GM23248 (cell line): ENCODE results near the gene CCL28. TPM values are rescaled to one million over a fixed set of nuclear protein-coding genes. Genes with fewer than 3 reads are reported as not detected.
"Not testable (repeated sequence)": the region's sequence is repeated elsewhere in the genome, so short reads cannot be mapped to it uniquely, and the experiment has no call there.

Source experiments
- DNase-seq: peaks from one replicate; pipeline ENCODE4 v3.0.0-alpha.2; 2015
- H2AFZ ChIP-seq: fragments of 200-600 bp; sonication (generic); 2 replicates; pipeline ENCODE4 v1.6.1; 2016; ENCODE audit warnings: antibody characterized with exemption
- H3F3A ChIP-seq: fragments of 200-600 bp; sonication (generic); 2 replicates; pipeline ENCODE4 v1.6.1; 2016; ENCODE audit warnings: mild to moderate bottlenecking, antibody characterized with exemption, mixed run types; ENCODE audit not compliant: insufficient read depth
- H3K27ac ChIP-seq: fragments of 200-600 bp; sonication (generic); 2 replicates; pipeline ENCODE4 v1.5.1; 2016; ENCODE audit warnings: mild to moderate bottlenecking
- H3K27me3 ChIP-seq: fragments of 200-600 bp; sonication (generic); replicated peaks from 2 replicates; pipeline ENCODE4 v1.6.1; 2016; ENCODE audit warnings: mild to moderate bottlenecking; ENCODE audit not compliant: insufficient read depth
- H3K36me3 ChIP-seq: fragments of 200-600 bp; sonication (generic); 2 replicates; pipeline ENCODE4 v1.6.1; 2016; ENCODE audit warnings: low read depth, mild to moderate bottlenecking
- H3K4me1 ChIP-seq: fragments of 200-600 bp; sonication (generic); 2 replicates; pipeline ENCODE4 v1.6.1; 2016; ENCODE audit warnings: mild to moderate bottlenecking; ENCODE audit not compliant: insufficient read depth
- H3K4me2 ChIP-seq: fragments of 200-600 bp; sonication (generic); one replicate; pipeline ENCODE4 v1.6.1; 2016; ENCODE audit warnings: mild to moderate bottlenecking; ENCODE audit not compliant: unreplicated experiment
- H3K4me3 ChIP-seq: fragments of 200-600 bp; sonication (generic); 2 replicates; pipeline ENCODE4 v1.5.1; 2016; ENCODE audit warnings: mild to moderate bottlenecking
- H3K79me2 ChIP-seq: fragments of 200-600 bp; sonication (generic); 2 replicates; pipeline ENCODE4 v1.6.1; 2016; ENCODE audit warnings: mild to moderate bottlenecking; ENCODE audit not compliant: insufficient read depth
- H3K9ac ChIP-seq: fragments of 200-600 bp; sonication (generic); 2 replicates; pipeline ENCODE4 v1.6.1; 2016; ENCODE audit warnings: mild to moderate bottlenecking
- H3K9me2 ChIP-seq: fragments of 200-600 bp; sonication (generic); 2 replicates; pipeline ENCODE4 v1.6.1; 2016; ENCODE audit warnings: mixed run types, mild to moderate bottlenecking, moderate library complexity; ENCODE audit not compliant: insufficient read depth
- H3K9me3 ChIP-seq: fragments of 200-600 bp; sonication (generic); one replicate; pipeline ENCODE4 v1.6.1; 2017; ENCODE audit warnings: low read depth
- H4K20me1 ChIP-seq: fragments of 200-600 bp; sonication (generic); 2 replicates; pipeline ENCODE4 v1.6.0; 2016; ENCODE audit not compliant: insufficient read depth
- EZH2 ChIP-seq: fragments of 200-600 bp; sonication (generic); IDR thresholded peaks from 2 replicates; pipeline ENCODE4 v1.6.1; 2018; ENCODE audit warnings: antibody characterized with exemption, mild to moderate bottlenecking; ENCODE audit not compliant: insufficient read depth, poor library complexity, severe bottlenecking
- EZH2phosphoT487 ChIP-seq: fragments of 200-600 bp; sonication (generic); IDR thresholded peaks from 2 replicates; pipeline ENCODE4 v1.6.1; 2018; ENCODE audit warnings: antibody characterized with exemption, moderate library complexity, mild to moderate bottlenecking, low read depth; ENCODE audit not compliant: insufficient read depth
- WGBS, 2 experiments: methylation state at CpG; one replicate each; pipeline ENCODE4 v1.1.6; 2015 to 2017; ENCODE audit warnings: low lambda C conversion rate in 2 of 2, low coverage in 1 of 2; ENCODE audit errors: missing lambda C conversion rate in 2 of 2; 5-methylcytosine and 5-hydroxymethylcytosine counted together
- in situ Hi-C: fragments of 300-500 bp; cut with MboI; formaldehyde crosslinking; loops from 2 replicates; pipeline ENCODE4 v1.15.0; 2020
- polyA plus RNA-seq: library from polyadenylated mRNA; unstranded; fragments of >200 nt; fragmentation: Nextera tagmentation; extraction: Ambion mirVana; gene quantifications from 2 replicates; pipeline ENCODE4 v1.2.1, GENCODE V29; 2016
- total RNA-seq: library from RNA; depleted of rRNA; stranded (reverse); fragments of >200 nt; shearing (Covaris generic); gene quantifications from 2 replicates; pipeline ENCODE4 v1.2.3, GENCODE V29; 2014; rRNA removed

Gene CCL28, protein sequence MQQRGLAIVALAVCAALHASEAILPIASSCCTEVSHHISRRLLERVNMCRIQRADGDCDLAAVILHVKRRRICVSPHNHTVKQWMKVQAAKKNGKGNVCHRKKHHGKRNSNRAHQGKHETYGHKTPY
- total RNA-seq (0.25 and 1.3 TPM in 2 replicates), polyA plus RNA-seq (1.4 and 2.2 TPM in 2 replicates)

DNA sequence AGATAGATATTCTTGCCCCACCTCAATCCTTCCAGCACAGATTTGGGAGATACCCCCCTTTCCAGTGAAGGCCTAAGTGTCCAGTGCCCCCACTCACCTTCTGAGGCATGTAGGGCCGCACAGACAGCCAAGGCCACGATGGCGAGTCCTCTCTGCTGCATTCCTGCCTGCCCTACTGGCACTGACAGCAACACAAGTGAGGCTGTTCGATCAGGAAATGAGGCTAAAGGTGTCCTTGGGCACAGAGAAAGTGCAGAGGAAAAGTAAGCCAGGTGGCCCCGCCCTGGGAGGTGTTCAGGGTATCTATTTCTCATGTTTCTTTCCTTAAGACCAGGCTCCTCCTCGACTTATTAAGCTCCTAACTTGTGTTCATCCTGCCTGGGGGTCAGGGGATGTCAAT is at the start of gene CCL28:
Gene CCL28 (minus strand): TSS at position 236 of the 400 bp plus-strand sequence. CDS start 75 bp downstream, at position 161.
- in situ Hi-C loops, result no loop called here
- H3K9me2 ChIP-seq, result no peaks in the 10 kb centered on the region
- no peaks in the 10 kb centered on the region for H3K9me3 ChIP-seq
- H3K4me1 ChIP-seq, result no peaks in the 10 kb centered on the region
- H2AFZ ChIP-seq, result no peak within 1 kb of the TSS
- no peak for DNase-seq
- H3K4me2 ChIP-seq, result no peak within 1 kb of the TSS
- no peak within 1 kb of the TSS for H3K27ac ChIP-seq
- no peaks in the 10 kb centered on the region; the same call in none of the 2 replicates for H3K27me3 ChIP-seq
- H4K20me1 ChIP-seq, result no peaks in the 10 kb centered on the region
- H3F3A ChIP-seq, result no peaks in the 10 kb centered on the region
- TF ChIP-seq EZH2 (no peak), EZH2phosphoT487 (no peak)
- no peak within 1 kb of the TSS for H3K9ac ChIP-seq
- H3K4me3 ChIP-seq, result no peak within 1 kb of the TSS
- H3K36me3 ChIP-seq, result no peaks in the 10 kb centered on the region
- H3K79me2 ChIP-seq, result no peaks in the 10 kb centered on the region
- 56 to 59% methylated on average over 6 of the region's 6 CpGs for WGBS, 2 experiments

DNA sequence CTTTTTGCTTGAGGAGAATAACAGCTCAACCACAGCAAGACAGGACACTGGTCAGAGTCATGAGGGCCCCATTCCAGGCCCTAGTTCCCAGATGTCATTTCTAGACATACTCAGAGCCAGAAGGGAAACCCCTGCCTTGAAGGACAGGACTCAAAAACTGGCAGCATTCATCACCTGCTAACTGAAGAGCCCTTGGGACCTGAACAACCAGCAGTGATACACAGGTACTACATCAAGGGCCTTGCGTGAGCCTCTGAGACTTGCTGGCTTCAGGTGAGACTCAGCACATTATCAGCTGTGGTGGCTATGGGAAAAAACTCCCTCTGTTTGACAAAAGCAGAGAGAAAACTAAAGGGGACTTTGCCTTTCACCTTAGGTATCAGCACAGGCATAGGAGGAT is 48.9 kb upstream of the CCL28 start:
- Histone ChIP-seq H3K4me2 (no peak overlapping the region), H3K36me3 (peaks cover 26% of the 10 kb centered on the region), H3K79me2 (peaks cover 82% of the 10 kb centered on the region), H3F3A (no peaks in the 10 kb centered on the region), H3K9me2 (no peaks in the 10 kb centered on the region), H3K27ac (no peak overlapping the region), H3K9me3 (no peaks in the 10 kb centered on the region), H3K9ac (no peak overlapping the region), H4K20me1 (no peaks in the 10 kb centered on the region), H3K4me3 (no peak overlapping the region), H2AFZ (no peak overlapping the region), H3K27me3 (no peaks in the 10 kb centered on the region), H3K4me1 (no peaks in the 10 kb centered on the region)
- no peak for TF ChIP-seq EZH2phosphoT487
- TF ChIP-seq EZH2, result no peak
- in situ Hi-C loops, result no loop called here
- 94 to 100% methylated on average over 1 of the region's 1 CpG for WGBS, 2 experiments
- no peak for DNase-seq

DNA sequence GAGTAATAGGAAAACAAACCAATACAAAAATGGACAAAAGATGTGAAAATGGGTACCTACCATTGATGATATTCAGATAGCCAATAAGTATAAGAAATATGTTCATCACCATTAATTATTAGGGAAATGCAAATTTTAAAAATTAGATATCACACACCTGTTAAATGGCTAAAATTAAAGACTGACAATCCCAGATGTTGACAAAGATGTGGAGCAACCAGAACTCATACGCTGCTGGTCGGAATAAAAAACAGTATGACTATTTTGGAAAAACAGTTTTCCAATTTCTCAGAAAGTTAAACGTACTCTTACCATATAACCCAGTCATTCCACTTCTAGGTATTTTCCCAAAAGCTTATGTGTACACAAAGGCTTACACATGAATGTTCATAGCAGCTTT is 44.4 kb upstream of the CCL28 start:
- DNase-seq, result no peak
- Histone ChIP-seq H4K20me1 (no peaks in the 10 kb centered on the region; the same call in 1 of the 2 replicates), H3K27me3 (no peaks in the 10 kb centered on the region), H3K4me2 (no peak overlapping the region), H2AFZ (no peak overlapping the region), H3K9me2 (no peaks in the 10 kb centered on the region), H3K4me3 (no peak overlapping the region), H3K9ac (no peak overlapping the region), H3F3A (no peaks in the 10 kb centered on the region), H3K9me3 (no peaks in the 10 kb centered on the region), H3K4me1 (no peaks in the 10 kb centered on the region), H3K36me3 (peaks cover 33% of the 10 kb centered on the region), H3K79me2 (peaks cover 54% of the 10 kb centered on the region), H3K27ac (no peak overlapping the region)
- 92% methylated on average over 3 of the region's 3 CpGs for WGBS, 2 experiments
- in situ Hi-C loops, result no loop called here
- TF ChIP-seq EZH2phosphoT487, result no peak
- TF ChIP-seq EZH2, result no peak

DNA sequence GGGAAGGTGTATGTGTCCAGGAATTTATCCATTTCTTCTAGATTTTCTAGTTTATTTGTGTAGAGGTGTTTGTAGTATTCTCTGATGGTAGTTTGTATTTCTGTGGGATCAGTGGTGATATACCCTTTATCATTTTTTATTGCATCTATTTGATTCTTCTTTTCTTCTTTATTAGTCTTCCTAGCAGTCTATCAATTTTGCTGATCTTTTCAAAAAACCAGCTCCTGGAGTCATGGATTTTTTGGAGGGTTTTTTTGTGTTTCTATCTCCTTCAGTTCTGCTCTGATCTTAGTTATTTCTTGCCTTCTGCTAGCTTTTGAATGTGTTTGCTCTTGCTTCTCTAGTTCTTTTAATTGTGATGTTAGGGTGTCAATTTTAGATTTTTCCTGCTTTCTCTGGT is 29.4 kb upstream of the CCL28 start:
- H3K27ac ChIP-seq, H2AFZ ChIP-seq, H4K20me1 ChIP-seq, H3K79me2 ChIP-seq, H3K4me2 ChIP-seq, DNase-seq, H3K4me3 ChIP-seq, H3K27me3 ChIP-seq, H3K9me2 ChIP-seq, H3F3A ChIP-seq, H3K9ac ChIP-seq, in situ Hi-C loops, H3K9me3 ChIP-seq, H3K4me1 ChIP-seq: not testable (repeated sequence)
- H3K36me3 ChIP-seq, result peaks cover 29% of the 10 kb centered on the region

DNA sequence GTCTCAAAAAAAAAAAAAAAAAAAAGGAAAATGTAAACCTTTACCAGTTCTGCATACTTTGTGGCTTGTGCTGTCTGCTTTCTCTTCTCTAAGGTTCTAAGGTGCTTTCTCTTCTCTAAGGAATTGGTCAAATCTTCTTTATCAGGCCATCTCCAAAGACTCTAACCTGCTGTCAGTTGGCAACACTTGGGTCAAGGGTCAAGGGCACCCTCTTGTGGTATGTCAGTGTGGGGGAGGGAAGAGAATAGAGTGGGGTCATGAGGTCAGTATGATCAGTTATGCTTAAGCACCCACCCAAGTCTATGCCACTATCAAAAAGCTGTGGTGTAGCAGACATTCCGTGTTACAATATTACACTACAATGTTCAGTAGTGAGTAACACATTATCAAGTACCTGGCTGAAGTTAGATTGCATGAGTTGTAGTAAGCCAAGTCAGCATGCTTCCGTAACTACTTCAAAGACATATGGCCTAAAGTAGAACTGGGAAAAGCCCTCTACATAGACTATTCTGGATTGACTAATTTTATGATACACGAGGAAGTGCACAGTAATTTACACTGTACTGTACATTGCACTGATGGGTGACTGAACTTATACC is 25.0 kb upstream of the CCL28 start:
- Histone ChIP-seq H3K4me1 (peaks cover 8% of the 10 kb centered on the region), H3K36me3 (no peaks in the 10 kb centered on the region), H4K20me1 (no peaks in the 10 kb centered on the region), H3K4me2 (no peak overlapping the region), H3K79me2 (no peaks in the 10 kb centered on the region), H3K9ac (no peak overlapping the region), H2AFZ (no peak overlapping the region), H3F3A (peaks cover 8% of the 10 kb centered on the region; the same call in 1 of the 2 replicates), H3K4me3 (no peak overlapping the region), H3K27me3 (no peaks in the 10 kb centered on the region), H3K9me2 (no peaks in the 10 kb centered on the region), H3K9me3 (no peaks in the 10 kb centered on the region), H3K27ac (no peak overlapping the region)
- in situ Hi-C loops, result no loop called here
- WGBS, 2 experiments, result 75 to 89% methylated on average over 3 of the region's 3 CpGs
- TF ChIP-seq EZH2phosphoT487 (no peak), EZH2 (no peak)
- no peak for DNase-seq
